ENCODE data around the gene SIGLEC15. TPM values are rescaled to one million over a fixed set of nuclear protein-coding genes. Genes with fewer than 3 reads are reported as not detected.

Gene SIGLEC15
- total RNA-seq, 1 donor from 2014 or later: 0.32 TPM

GRCh38 chr18:45876161-45876560, 50.7 kb downstream of the SIGLEC15 start:
- ATAC-seq: no peak
- peaks cover 80% of the 10 kb centered on the region for H3K36me3 ChIP-seq
- intact Hi-C loops (cut with DNase I): no loop called here

GRCh38 chr18:45877403-45877802, 51.9 kb downstream of the SIGLEC15 start:
- H3K27ac ChIP-seq: no peak overlapping the region
- H3K36me3 ChIP-seq: peaks cover 85% of the 10 kb centered on the region
- intact Hi-C loops (cut with DNase I): no loop called here

More at GRCh38 chr18:45876161-45876560, 50.7 kb downstream of the SIGLEC15 start:
- Histone ChIP-seq H3K4me1 (peaks cover 4% of the 10 kb centered on the region), H3K9me3 (no peaks in the 10 kb centered on the region), H3K27me3 (no peaks in the 10 kb centered on the region), H3K27ac (no peak overlapping the region), H3K4me3 (no peak overlapping the region)
- TF ChIP-seq CTCF (IDR thresholded peaks at IDR 0.05): no peak
- no peak for DNase-seq

GRCh38 chr18:45879681-45880655, 54.5 kb downstream of the SIGLEC15 start:
- ATAC-seq: peak; percentile 99
- Histone ChIP-seq H3K4me1 (peaks cover 4% of the 10 kb centered on the region), H3K4me3 (no peak overlapping the region), H3K27me3 (no peaks in the 10 kb centered on the region), H3K27ac (no peak overlapping the region), H3K36me3 (peaks cover 82% of the 10 kb centered on the region), H3K9me3 (no peaks in the 10 kb centered on the region)
- TF ChIP-seq CTCF (IDR thresholded peaks at IDR 0.05): peak; percentile 100
- peak; percentile 78 for DNase-seq
- intact Hi-C loops (cut with DNase I): no loop called here

More at GRCh38 chr18:45877403-45877802, 51.9 kb downstream of the SIGLEC15 start:
- H3K9me3 ChIP-seq: no peaks in the 10 kb centered on the region
- TF ChIP-seq CTCF (IDR thresholded peaks at IDR 0.05): no peak
- H3K4me1 ChIP-seq: peaks cover 4% of the 10 kb centered on the region
- H3K27me3 ChIP-seq: no peaks in the 10 kb centered on the region
- DNase-seq (no peak), ATAC-seq (no peak)
- no peak overlapping the region for H3K4me3 ChIP-seq

GRCh38 chr18:45880876-45881558, 55.5 kb downstream of the SIGLEC15 start:
- TF ChIP-seq CTCF (IDR thresholded peaks at IDR 0.05): no peak
- intact Hi-C loops (cut with DNase I): no loop called here
- H3K4me3 ChIP-seq: no peak overlapping the region
- no peak overlapping the region for H3K27ac ChIP-seq
- H3K36me3 ChIP-seq: peaks cover 82% of the 10 kb centered on the region
- no peaks in the 10 kb centered on the region for H3K9me3 ChIP-seq
- no peak for ATAC-seq
- no peak for DNase-seq
- H3K27me3 ChIP-seq: no peaks in the 10 kb centered on the region
- H3K4me1 ChIP-seq: peaks cover 4% of the 10 kb centered on the region

GRCh38 chr18:45887585-45887984, 62.1 kb downstream of the SIGLEC15 start:
- DNase-seq: no peak
- intact Hi-C loops (cut with DNase I): no loop called here
- Histone ChIP-seq H3K4me1 (no peaks in the 10 kb centered on the region), H3K4me3 (no peak overlapping the region), H3K9me3 (no peaks in the 10 kb centered on the region), H3K27me3 (no peaks in the 10 kb centered on the region), H3K27ac (no peak overlapping the region), H3K36me3 (peaks cover 65% of the 10 kb centered on the region)
- no peak for ATAC-seq
- TF ChIP-seq CTCF (IDR thresholded peaks at IDR 0.05): no peak
